Frontal cortex (tissue), 4 donors: ENCODE results near the gene PLCB1. TPM values are rescaled to one million over a fixed set of nuclear protein-coding genes. Genes with fewer than 3 reads are reported as not detected.

Source experiments
- DNase-seq, 2 donors: peaks; one replicate each; pipeline ENCODE4 v3.0.0; 2012; ENCODE audit warnings: low spot score in 2 of 2
- FAIRE-seq: peaks from 2 replicates; lab custom pipeline; 2012; peaks lifted over from hg19 to GRCh38; lab: Jason Lieb, UNC
- total RNA-seq: library from RNA; depleted of rRNA; stranded (reverse); fragments of >200 nt; gene quantifications from one replicate; pipeline ENCODE4 v1.2.3, GENCODE V29; 2014
- donor health status: control.
- donor health status: control.
- donor health status: control.

Gene PLCB1
- total RNA-seq, 1 donor from 2014 or later, result 48.9 TPM

GRCh38 chr20:8774412-8774811, 642.3 kb downstream of the PLCB1 start:
- DNase-seq (no peak), FAIRE-seq (no peak)

GRCh38 chr20:8777911-8778310, 645.8 kb downstream of the PLCB1 start:
- no peak for DNase-seq
- FAIRE-seq, result no peak

GRCh38 chr20:8778387-8778786, 646.3 kb downstream of the PLCB1 start:
- DNase-seq (no peak), FAIRE-seq (no peak)

- FAIRE-seq (no peak), DNase-seq (no peak)
These were observed 648.8 kb downstream of the PLCB1 start for GRCh38 chr20:8780915-8781314.

- DNase-seq, result no peak
- no peak for FAIRE-seq
These were observed 650.7 kb downstream of the PLCB1 start for GRCh38 chr20:8782804-8783203.

GRCh38 chr20:8783734-8784133, 651.7 kb downstream of the PLCB1 start:
- FAIRE-seq (no peak), DNase-seq (no peak)

- no peak for DNase-seq
- no peak for FAIRE-seq
These were observed 654.3 kb downstream of the PLCB1 start for GRCh38 chr20:8786383-8786782.

GRCh38 chr20:8787090-8787489, 655.0 kb downstream of the PLCB1 start:
- no peak for FAIRE-seq
- DNase-seq, result no peak

- DNase-seq, result no peak
- no peak for FAIRE-seq
These were observed 656.2 kb downstream of the PLCB1 start for GRCh38 chr20:8788275-8788674.

GRCh38 chr20:8788831-8789230, 656.8 kb downstream of the PLCB1 start:
- DNase-seq (no peak), FAIRE-seq (no peak)

GRCh38 chr20:8790442-8791074, 658.5 kb downstream of the PLCB1 start:
- DNase-seq, result peak in 1 of 2 donors; percentile 17
- FAIRE-seq, result peak; percentile 23

GRCh38 chr20:8795404-8795803, 663.3 kb downstream of the PLCB1 start:
- DNase-seq (no peak), FAIRE-seq (no peak)

- DNase-seq (no peak), FAIRE-seq (no peak)
These were observed 664.1 kb downstream of the PLCB1 start for GRCh38 chr20:8796088-8796660.

- no peak for DNase-seq
- no peak for FAIRE-seq
These were observed 666.4 kb downstream of the PLCB1 start for GRCh38 chr20:8798505-8798904.

- no peak for DNase-seq
- no peak for FAIRE-seq
These were observed 668.0 kb downstream of the PLCB1 start for GRCh38 chr20:8800089-8800488.

- FAIRE-seq, result no peak
- no peak for DNase-seq
These were observed 669.6 kb downstream of the PLCB1 start for GRCh38 chr20:8801686-8802085.

- no peak for DNase-seq
- FAIRE-seq, result no peak
These were observed 671.0 kb downstream of the PLCB1 start for GRCh38 chr20:8803065-8803464.

GRCh38 chr20:8803941-8804340, 671.9 kb downstream of the PLCB1 start:
- no peak for DNase-seq
- FAIRE-seq, result no peak

GRCh38 chr20:8805737-8806442, 673.8 kb downstream of the PLCB1 start:
- DNase-seq (no peak), FAIRE-seq (no peak)

GRCh38 chr20:8807480-8808201, 675.6 kb downstream of the PLCB1 start:
- FAIRE-seq (no peak), DNase-seq (no peak)

- DNase-seq, result no peak
- FAIRE-seq, result no peak
These were observed 676.1 kb downstream of the PLCB1 start for GRCh38 chr20:8808202-8808535.
